ENCODE data around the gene CYTIP. TPM values are rescaled to one million over a fixed set of nuclear protein-coding genes. Genes with fewer than 3 reads are reported as not detected.

CYTIP gene
- total RNA-seq, 4 donors from 2014 or later: 3.2 to 10.6 (median 7.2) TPM

DNA sequence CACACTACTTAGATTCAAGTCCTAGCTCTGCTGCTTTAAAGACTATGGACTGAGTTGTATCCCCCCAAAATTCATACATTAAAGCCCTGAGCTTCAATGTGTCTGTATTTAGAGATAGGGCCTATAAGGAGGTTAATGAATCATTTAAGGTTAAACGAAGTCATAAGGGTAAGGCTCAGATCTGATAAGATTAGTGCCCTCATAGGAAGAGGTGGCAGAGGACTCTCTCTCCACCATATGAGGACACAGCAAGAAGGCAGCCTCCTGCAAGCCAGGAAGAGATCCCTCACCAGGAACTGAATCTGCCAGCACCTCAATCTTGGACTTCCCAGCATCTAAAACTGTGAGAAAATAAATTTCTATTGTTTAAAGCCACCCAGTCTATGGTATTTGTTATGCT lies 3.1 kb upstream of the CYTIP start:
- WGBS, 2 donors: 56 to 71% methylated on average over 1 of the region's 1 CpG
- no peaks in the 10 kb centered on the region for H3K4me1 ChIP-seq
- H3K4me3 ChIP-seq (replicated peaks in 1 of 3): no peak overlapping the region
- H3K36me3 ChIP-seq: no peaks in the 10 kb centered on the region
- no peak for DNase-seq
- H3K27ac ChIP-seq: peak overlapping the region in 1 of 3 donors; percentile 16
- H3K27me3 ChIP-seq: no peaks in the 10 kb centered on the region
- intact Hi-C loops (cut with DNase I): no loop called here
- H3K9me3 ChIP-seq: no peaks in the 10 kb centered on the region
- TF ChIP-seq POLR2A (IDR thresholded peaks at IDR 0.05): no peak
- TF ChIP-seq, protein P1, sequence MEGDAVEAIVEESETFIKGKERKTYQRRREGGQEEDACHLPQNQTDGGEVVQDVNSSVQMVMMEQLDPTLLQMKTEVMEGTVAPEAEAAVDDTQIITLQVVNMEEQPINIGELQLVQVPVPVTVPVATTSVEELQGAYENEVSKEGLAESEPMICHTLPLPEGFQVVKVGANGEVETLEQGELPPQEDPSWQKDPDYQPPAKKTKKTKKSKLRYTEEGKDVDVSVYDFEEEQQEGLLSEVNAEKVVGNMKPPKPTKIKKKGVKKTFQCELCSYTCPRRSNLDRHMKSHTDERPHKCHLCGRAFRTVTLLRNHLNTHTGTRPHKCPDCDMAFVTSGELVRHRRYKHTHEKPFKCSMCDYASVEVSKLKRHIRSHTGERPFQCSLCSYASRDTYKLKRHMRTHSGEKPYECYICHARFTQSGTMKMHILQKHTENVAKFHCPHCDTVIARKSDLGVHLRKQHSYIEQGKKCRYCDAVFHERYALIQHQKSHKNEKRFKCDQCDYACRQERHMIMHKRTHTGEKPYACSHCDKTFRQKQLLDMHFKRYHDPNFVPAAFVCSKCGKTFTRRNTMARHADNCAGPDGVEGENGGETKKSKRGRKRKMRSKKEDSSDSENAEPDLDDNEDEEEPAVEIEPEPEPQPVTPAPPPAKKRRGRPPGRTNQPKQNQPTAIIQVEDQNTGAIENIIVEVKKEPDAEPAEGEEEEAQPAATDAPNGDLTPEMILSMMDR (IDR thresholded peaks at IDR 0.05): no peak

DNA sequence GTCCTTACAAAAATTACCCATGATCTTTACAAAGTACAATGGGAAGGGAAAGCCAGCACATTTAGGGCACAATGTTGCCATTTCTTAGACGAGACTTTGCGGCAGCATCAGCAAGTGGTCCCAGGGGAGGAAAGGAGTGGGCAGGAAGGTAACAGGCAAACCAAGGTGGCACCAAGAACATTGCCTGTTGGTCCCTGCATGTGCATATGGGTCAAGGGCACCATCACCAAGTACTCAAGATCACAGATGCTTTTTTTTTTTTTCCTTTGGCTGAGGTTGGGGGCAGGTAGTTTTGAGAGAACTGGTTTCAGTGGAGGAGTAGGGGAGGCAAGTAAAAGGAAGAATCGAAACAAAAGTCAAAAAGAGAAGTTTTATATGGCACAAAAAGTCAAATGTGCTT lies 752 bp upstream of the CYTIP start:
- intact Hi-C loops (cut with DNase I): no loop called here
- WGBS, 2 donors: 89 to 90% methylated on average over 3 of the region's 3 CpGs
- H3K27ac ChIP-seq: no peak overlapping the region
- no peaks in the 10 kb centered on the region for H3K9me3 ChIP-seq
- H3K4me1 ChIP-seq: no peaks in the 10 kb centered on the region
- H3K4me3 ChIP-seq (replicated peaks in 1 of 3): no peak overlapping the region
- DNase-seq: no peak
- no peaks in the 10 kb centered on the region for H3K27me3 ChIP-seq
- no peak for TF ChIP-seq POLR2A (IDR thresholded peaks at IDR 0.05)
- TF ChIP-seq, protein P1 (IDR thresholded peaks at IDR 0.05): no peak
- no peaks in the 10 kb centered on the region for H3K36me3 ChIP-seq

DNA sequence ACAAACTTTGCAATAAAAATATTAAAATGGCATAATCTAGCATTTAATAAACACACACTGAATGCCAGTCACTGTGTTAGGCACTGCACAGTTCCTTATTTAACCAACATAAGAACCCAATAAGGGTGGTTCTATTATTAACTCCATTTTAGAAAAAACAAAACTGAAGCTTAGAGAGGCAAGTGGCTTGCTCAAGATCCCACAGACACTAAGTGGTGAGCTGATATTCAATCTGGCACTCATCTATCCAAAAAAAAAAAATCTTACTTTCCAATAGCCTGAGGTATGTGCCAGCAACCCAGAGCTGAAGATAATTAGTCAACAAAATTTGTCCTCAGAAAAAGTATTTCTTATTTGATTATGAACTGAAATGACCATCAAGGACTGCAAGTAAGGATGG lies 799 bp downstream of the CYTIP start:
- no peaks in the 10 kb centered on the region for H3K9me3 ChIP-seq
- H3K36me3 ChIP-seq: no peaks in the 10 kb centered on the region
- no peak overlapping the region for H3K27ac ChIP-seq
- no peaks in the 10 kb centered on the region for H3K4me1 ChIP-seq
- intact Hi-C loops (cut with DNase I): no loop called here
- H3K4me3 ChIP-seq (replicated peaks in 1 of 3): no peak overlapping the region
- no peaks in the 10 kb centered on the region for H3K27me3 ChIP-seq
- TF ChIP-seq POLR2A (IDR thresholded peaks at IDR 0.05): no peak
- TF ChIP-seq, protein P1 (IDR thresholded peaks at IDR 0.05): no peak
- DNase-seq: no peak

DNA sequence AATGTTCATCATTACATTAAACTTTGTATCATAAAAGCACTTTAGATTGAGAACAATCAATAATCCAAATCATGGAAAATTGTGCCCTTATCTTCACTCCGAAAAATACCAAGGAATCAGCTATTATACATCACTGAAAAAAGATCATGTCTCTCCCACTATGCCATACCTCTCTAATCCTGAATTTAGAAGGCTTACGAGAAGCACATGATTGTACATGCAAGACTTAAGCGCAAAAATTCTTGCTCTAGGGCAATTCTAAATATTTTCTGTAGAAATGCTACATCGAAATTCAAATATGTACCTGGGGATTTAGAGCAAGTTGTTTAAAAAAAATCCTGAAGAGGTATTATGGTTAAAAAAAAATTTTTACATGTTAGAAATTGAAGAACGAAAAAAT lies 1.3 kb downstream of the CYTIP start:
- no peak for TF ChIP-seq POLR2A (IDR thresholded peaks at IDR 0.05)
- TF ChIP-seq, protein P1 (IDR thresholded peaks at IDR 0.05): no peak
- Histone ChIP-seq H3K4me3 (replicated peaks in 1 of 3) (no peak overlapping the region), H3K9me3 (no peaks in the 10 kb centered on the region), H3K27me3 (no peaks in the 10 kb centered on the region), H3K4me1 (no peaks in the 10 kb centered on the region), H3K36me3 (no peaks in the 10 kb centered on the region), H3K27ac (no peak overlapping the region)
- DNase-seq: no peak
- WGBS, 2 donors: 68 to 85% methylated on average over 5 of the region's 5 CpGs
- intact Hi-C loops (cut with DNase I): no loop called here

DNA sequence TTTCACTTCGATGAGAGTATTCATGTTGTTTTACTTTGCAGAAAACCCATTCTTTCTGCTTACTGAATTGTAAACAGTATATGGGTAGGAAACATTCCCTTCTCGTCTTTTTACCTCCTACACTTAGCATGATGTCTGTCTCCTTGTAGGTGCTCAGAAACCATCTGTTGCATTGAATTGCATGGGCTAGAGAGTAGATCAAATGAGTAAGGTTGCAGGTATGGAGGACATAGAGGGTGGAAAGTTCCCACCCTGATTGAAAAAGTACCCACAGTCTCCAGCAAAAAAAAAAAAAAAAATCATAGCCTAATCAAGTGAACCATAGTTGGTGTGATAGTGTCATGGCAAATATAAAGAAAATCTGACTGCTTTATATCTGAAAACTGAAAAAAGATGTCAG lies 1.7 kb downstream of the CYTIP start:
- Histone ChIP-seq H3K4me1 (no peaks in the 10 kb centered on the region), H3K9me3 (no peaks in the 10 kb centered on the region), H3K27ac (no peak overlapping the region), H3K27me3 (no peaks in the 10 kb centered on the region), H3K36me3 (no peaks in the 10 kb centered on the region), H3K4me3 (replicated peaks in 1 of 3) (no peak overlapping the region)
- TF ChIP-seq, protein P1 (IDR thresholded peaks at IDR 0.05): no peak
- TF ChIP-seq POLR2A (IDR thresholded peaks at IDR 0.05): no peak
- no peak for DNase-seq
- intact Hi-C loops (cut with DNase I): no loop called here
- 88 to 92% methylated on average over 2 of the region's 2 CpGs for WGBS, 2 donors

Data from thyroid gland (tissue), 4 donors.